ENCODE measurements around the gene BBS12.

BBS12 gene

DNA sequence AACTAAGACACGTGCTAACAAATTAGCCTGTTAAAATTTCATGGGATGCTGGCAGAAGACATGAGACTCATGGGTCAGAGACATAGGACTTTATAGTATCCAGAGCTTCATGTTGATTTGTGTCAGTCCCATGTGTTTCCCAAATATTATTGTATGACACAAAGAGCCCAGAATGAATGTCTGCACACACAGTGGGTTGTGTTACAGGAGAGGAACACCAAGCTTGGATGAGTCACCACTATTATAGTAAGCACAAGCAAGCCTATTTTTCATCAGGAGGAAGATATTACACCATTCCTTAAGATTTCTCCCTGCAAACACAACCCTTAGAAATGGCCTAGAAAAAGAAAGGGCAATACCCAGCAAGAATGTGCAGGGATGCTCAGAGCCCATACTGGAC is 15.4 kb downstream of the BBS12 start:
- Histone ChIP-seq H3K4me3 (ENCODE audit: low read depth, low read length) (no peak overlapping the region), H2BK12ac (ENCODE audit: low read length) (no peak overlapping the region), H3K23ac (ENCODE audit: low read length) (no peak overlapping the region), H3K18ac (ENCODE audit: low read length) (no peak overlapping the region), H3K4me1 (ENCODE audit: control insufficient read depth in 1 of 2, insufficient read depth in 2 of 2, low read length in 2 of 2) (no peaks in the 10 kb centered on the region), H3K4ac (ENCODE audit: low read depth, low read length) (no peak overlapping the region), H2AFZ (ENCODE audit: insufficient read depth, low read length, poor library complexity) (no peak overlapping the region), H3K9me3 (ENCODE audit: insufficient read depth, low read depth, low read length) (no peaks in the 10 kb centered on the region), H2BK120ac (ENCODE audit: insufficient read depth, low read length, poor library complexity) (no peak overlapping the region), H3K14ac (ENCODE audit: low read length) (no peak overlapping the region), H3K4me2 (ENCODE audit: low read length) (no peak overlapping the region), H3K79me1 (ENCODE audit: low read length) (no peaks in the 10 kb centered on the region), H2AK5ac (ENCODE audit: low read length) (no peak overlapping the region), H3K9ac (ENCODE audit: low read length) (no peak overlapping the region), H3K36me3 (ENCODE audit: control insufficient read depth in 1 of 2, insufficient read depth in 2 of 2, low read length in 2 of 2) (no peaks in the 10 kb centered on the region), H2BK5ac (ENCODE audit: low read depth, low read length, poor library complexity) (no peak overlapping the region), H3K79me2 (ENCODE audit: control insufficient read depth, insufficient read depth, low read length, poor library complexity) (no peaks in the 10 kb centered on the region), H3K27ac (ENCODE audit: low read depth, low read length) (no peak overlapping the region), H4K91ac (ENCODE audit: low read depth, low read length) (no peak overlapping the region), H4K12ac (ENCODE audit: low read depth, low read length) (no peak overlapping the region), H4K8ac (ENCODE audit: low read depth, low read length) (no peak overlapping the region), H3K27me3 (ENCODE audit: insufficient read depth, low read length) (no peaks in the 10 kb centered on the region)
- DNase-seq = no peak
- no CpG with 5 or more reads among the region's 1 CpG for WGBS (ENCODE audit: extremely low coverage, insufficient coverage, insufficient read length)

- H2BK5ac ChIP-seq (ENCODE audit: low read depth, low read length, poor library complexity) = no peak overlapping the region
- no peak overlapping the region for H2AFZ ChIP-seq (ENCODE audit: insufficient read depth, low read length, poor library complexity)
- no peaks in the 10 kb centered on the region for H3K79me1 ChIP-seq (ENCODE audit: low read length)
Measured at GRCh38 chr4:122749704-122750454, 17.4 kb downstream of the BBS12 start.

DNA sequence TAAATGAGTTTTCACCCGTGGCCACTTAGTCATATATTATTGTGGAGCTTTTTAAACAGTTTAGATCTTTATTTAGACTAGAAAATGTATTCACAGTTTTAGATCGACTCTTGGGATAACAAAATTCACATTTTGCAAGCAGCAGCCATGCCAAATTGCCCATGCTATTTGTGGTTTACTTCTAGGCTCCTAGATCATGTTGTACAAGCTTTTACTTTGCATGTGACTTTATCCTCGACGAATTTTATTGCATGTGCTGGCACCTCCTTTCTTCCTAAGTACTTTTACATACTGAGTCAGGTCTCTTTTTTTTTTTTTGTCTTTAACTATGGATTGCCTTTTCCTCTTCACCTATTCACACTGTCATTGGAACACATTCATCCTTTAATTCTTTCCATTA is 23.2 kb downstream of the BBS12 start:
- no peak for DNase-seq
- Histone ChIP-seq H3K23ac (ENCODE audit: low read length) (no peak overlapping the region), H3K4ac (ENCODE audit: low read depth, low read length) (no peak overlapping the region), H3K36me3 (ENCODE audit: control insufficient read depth in 1 of 2, insufficient read depth in 2 of 2, low read length in 2 of 2) (no peaks in the 10 kb centered on the region), H3K4me2 (ENCODE audit: low read length) (no peak overlapping the region), H4K91ac (ENCODE audit: low read depth, low read length) (no peak overlapping the region), H3K9me3 (ENCODE audit: insufficient read depth, low read depth, low read length) (no peaks in the 10 kb centered on the region), H3K18ac (ENCODE audit: low read length) (no peak overlapping the region), H3K4me1 (ENCODE audit: control insufficient read depth in 1 of 2, insufficient read depth in 2 of 2, low read length in 2 of 2) (no peaks in the 10 kb centered on the region), H2BK5ac (ENCODE audit: low read depth, low read length, poor library complexity) (no peak overlapping the region), H3K27me3 (ENCODE audit: insufficient read depth, low read length) (no peaks in the 10 kb centered on the region), H4K8ac (ENCODE audit: low read depth, low read length) (no peak overlapping the region), H3K9ac (ENCODE audit: low read length) (no peak overlapping the region), H2BK120ac (ENCODE audit: insufficient read depth, low read length, poor library complexity) (no peak overlapping the region), H2AFZ (ENCODE audit: insufficient read depth, low read length, poor library complexity) (no peak overlapping the region), H3K79me2 (ENCODE audit: control insufficient read depth, insufficient read depth, low read length, poor library complexity) (no peaks in the 10 kb centered on the region), H4K12ac (ENCODE audit: low read depth, low read length) (no peak overlapping the region), H3K79me1 (ENCODE audit: low read length) (no peaks in the 10 kb centered on the region), H3K27ac (ENCODE audit: low read depth, low read length) (no peak overlapping the region), H3K4me3 (ENCODE audit: low read depth, low read length) (no peak overlapping the region), H2BK12ac (ENCODE audit: low read length) (no peak overlapping the region), H3K14ac (ENCODE audit: low read length) (no peak overlapping the region), H2AK5ac (ENCODE audit: low read length) (no peak overlapping the region)
- no CpG with 5 or more reads among the region's 4 CpGs for WGBS (ENCODE audit: extremely low coverage, insufficient coverage, insufficient read length)

More at GRCh38 chr4:122749704-122750454, 17.4 kb downstream of the BBS12 start:
- Histone ChIP-seq H3K4me3 (ENCODE audit: low read depth, low read length) (no peak overlapping the region), H2BK120ac (ENCODE audit: insufficient read depth, low read length, poor library complexity) (no peak overlapping the region), H3K36me3 (ENCODE audit: control insufficient read depth in 1 of 2, insufficient read depth in 2 of 2, low read length in 2 of 2) (no peaks in the 10 kb centered on the region), H2BK12ac (ENCODE audit: low read length) (no peak overlapping the region), H3K4me1 (ENCODE audit: control insufficient read depth in 1 of 2, insufficient read depth in 2 of 2, low read length in 2 of 2) (no peaks in the 10 kb centered on the region), H3K9me3 (ENCODE audit: insufficient read depth, low read depth, low read length) (no peaks in the 10 kb centered on the region), H3K79me2 (ENCODE audit: control insufficient read depth, insufficient read depth, low read length, poor library complexity) (no peaks in the 10 kb centered on the region), H3K4ac (ENCODE audit: low read depth, low read length) (no peak overlapping the region), H3K9ac (ENCODE audit: low read length) (no peak overlapping the region), H2AK5ac (ENCODE audit: low read length) (no peak overlapping the region), H3K23ac (ENCODE audit: low read length) (no peak overlapping the region), H3K27me3 (ENCODE audit: insufficient read depth, low read length) (no peaks in the 10 kb centered on the region), H3K4me2 (ENCODE audit: low read length) (no peak overlapping the region), H4K8ac (ENCODE audit: low read depth, low read length) (no peak overlapping the region), H3K27ac (ENCODE audit: low read depth, low read length) (no peak overlapping the region), H4K12ac (ENCODE audit: low read depth, low read length) (no peak overlapping the region), H4K91ac (ENCODE audit: low read depth, low read length) (no peak overlapping the region), H3K14ac (ENCODE audit: low read length) (no peak overlapping the region), H3K18ac (ENCODE audit: low read length) (no peak overlapping the region)
- no peak for DNase-seq
- WGBS (ENCODE audit: extremely low coverage, insufficient coverage, insufficient read length) = 100% methylated on average over 1 of the region's 5 CpGs

- Histone ChIP-seq H4K8ac (ENCODE audit: low read depth, low read length) (no peak overlapping the region), H2BK12ac (ENCODE audit: low read length) (no peak overlapping the region), H3K27ac (ENCODE audit: low read depth, low read length) (no peak overlapping the region), H3K23ac (ENCODE audit: low read length) (no peak overlapping the region), H2BK5ac (ENCODE audit: low read depth, low read length, poor library complexity) (no peak overlapping the region), H4K91ac (ENCODE audit: low read depth, low read length) (no peak overlapping the region), H3K9ac (ENCODE audit: low read length) (no peak overlapping the region), H3K4me2 (ENCODE audit: low read length) (no peak overlapping the region), H3K18ac (ENCODE audit: low read length) (no peak overlapping the region), H2BK120ac (ENCODE audit: insufficient read depth, low read length, poor library complexity) (no peak overlapping the region), H3K36me3 (ENCODE audit: control insufficient read depth in 1 of 2, insufficient read depth in 2 of 2, low read length in 2 of 2) (no peaks in the 10 kb centered on the region), H3K79me2 (ENCODE audit: control insufficient read depth, insufficient read depth, low read length, poor library complexity) (no peaks in the 10 kb centered on the region), H3K14ac (ENCODE audit: low read length) (no peak overlapping the region), H3K4me1 (ENCODE audit: control insufficient read depth in 1 of 2, insufficient read depth in 2 of 2, low read length in 2 of 2) (no peaks in the 10 kb centered on the region), H3K4me3 (ENCODE audit: low read depth, low read length) (no peak overlapping the region), H3K4ac (ENCODE audit: low read depth, low read length) (no peak overlapping the region), H4K12ac (ENCODE audit: low read depth, low read length) (no peak overlapping the region), H3K27me3 (ENCODE audit: insufficient read depth, low read length) (no peaks in the 10 kb centered on the region), H2AK5ac (ENCODE audit: low read length) (no peak overlapping the region), H2AFZ (ENCODE audit: insufficient read depth, low read length, poor library complexity) (no peak overlapping the region), H3K79me1 (ENCODE audit: low read length) (no peaks in the 10 kb centered on the region), H3K9me3 (ENCODE audit: insufficient read depth, low read depth, low read length) (no peaks in the 10 kb centered on the region)
- peak in 1 of 2 donors; percentile 66 for DNase-seq
- WGBS (ENCODE audit: extremely low coverage, insufficient coverage, insufficient read length) = no CpG with 5 or more reads among the region's 2 CpGs
Measured at GRCh38 chr4:122758033-122758432, 25.5 kb downstream of the BBS12 start.

Measured in trophoblast cell (in vitro differentiated cells and primary cell).